Measurements from ENCODE around the gene LDAH. TPM values are rescaled to one million over a fixed set of nuclear protein-coding genes. Genes with fewer than 3 reads are reported as not detected.

The LDAH gene
- total RNA-seq, 1 experiment from 2014 or later, result 17.2 TPM

DNA sequence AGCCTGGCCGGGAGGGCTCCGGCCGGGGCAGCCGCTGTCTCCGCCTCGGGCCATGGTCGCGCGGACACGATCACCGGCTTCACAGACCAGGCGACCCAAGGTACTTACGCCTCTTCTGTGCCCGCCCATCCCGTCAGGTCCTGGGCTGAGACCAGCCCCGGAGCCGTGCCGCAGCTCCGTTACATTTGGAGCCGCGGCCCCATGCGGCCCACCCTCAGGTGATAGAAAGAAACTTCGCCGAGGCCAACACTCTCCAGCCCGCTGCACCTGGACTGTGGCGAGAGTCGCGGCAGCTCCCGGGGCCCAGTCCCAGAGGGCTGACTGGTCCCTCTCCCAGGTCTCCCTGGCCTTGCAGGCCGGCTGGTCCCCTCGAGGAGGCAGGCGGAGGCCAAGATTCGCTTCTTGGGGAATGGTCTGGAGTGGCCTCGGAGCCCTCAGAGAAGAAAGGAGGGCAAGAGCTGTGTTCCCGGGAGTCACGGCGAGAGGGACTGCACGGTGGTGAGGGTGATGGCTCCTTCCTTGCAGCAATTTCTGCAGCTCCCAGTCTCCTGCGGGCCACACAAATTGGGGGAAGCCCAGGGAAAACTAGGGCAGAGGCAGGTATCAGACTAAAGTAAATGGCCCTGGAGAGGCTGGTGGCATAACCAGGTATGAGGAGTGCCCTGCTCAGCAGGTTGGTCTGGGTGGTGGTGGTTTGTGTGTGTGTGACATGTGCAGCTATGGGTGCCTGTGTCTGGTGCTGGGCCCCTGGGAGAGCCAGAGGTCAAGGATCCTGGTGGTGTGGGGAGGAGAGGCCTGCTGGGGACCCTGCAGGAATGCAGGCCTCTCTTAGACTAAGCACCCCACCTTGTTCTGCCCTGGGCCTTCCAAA, 155.1 kb downstream of the LDAH start:
- CTCF ChIA-PET, result interaction anchor here (0.6 kb wide), 1 partner anchor 353 kb away, joined by 7 read pairs; no protein-coding TSS in a partner anchor
- no TSS peak for BruUV-seq (replicated peaks)
- intact Hi-C loops (cut with micrococcal nuclease; ENCODE audit: unreplicated experiment) (loop anchor here (10.0 kb wide), 1 partner anchor 107 kb away; no protein-coding TSS in a partner anchor), in situ Hi-C loops (cut with HindIII; ENCODE audit: low pct_unique_long_range_greater_than_20kb, low sequenced_read_pairs) (no loop called here)
- POLR2A ChIA-PET, result no interaction called here
- peaks cover 23% of the 10 kb centered on the region for H3K27me3 ChIP-seq (ENCODE audit: control insufficient read depth, insufficient read depth, low read length)
- TF ChIP-seq REST (IDR thresholded peaks at IDR 0.05; ENCODE audit: insufficient read depth in 1 of 2, low read depth in 2 of 2, low read length in 1 of 2) (no peak), CTCF (IDR thresholded peaks at IDR 0.05) (no peak), TCF7L2 (IDR thresholded peaks at IDR 0.05; ENCODE audit: low read depth, low read length) (no peak), SIN3A (IDR thresholded peaks at IDR 0.05; ENCODE audit: borderline replicate concordance, insufficient read depth, low read depth, low read length) (no peak), POLR2AphosphoS5 (IDR thresholded peaks at IDR 0.05; ENCODE audit: low read depth, low read length) (no peak)
- no peak overlapping the region for H3K27ac ChIP-seq (ENCODE audit: low read length)
- no peaks in the 10 kb centered on the region for H3K36me3 ChIP-seq (ENCODE audit: control insufficient read depth, insufficient read depth, low read length)
- H3K4me3 ChIP-seq (ENCODE audit: low read depth in 2 of 2, low read length in 2 of 2), result no peak overlapping the region; a peak in 1 of 4 replicates
- no peak for ATAC-seq
- H3K4me1 ChIP-seq (ENCODE audit: control insufficient read depth, insufficient read depth, low read length), result peaks cover 8% of the 10 kb centered on the region
- DNase-seq (ENCODE audit: low read depth, low spot score), result no peak
- no peaks in the 10 kb centered on the region for H3K9me3 ChIP-seq (ENCODE audit: control insufficient read depth, insufficient read depth, low read depth, low read length)

DNA sequence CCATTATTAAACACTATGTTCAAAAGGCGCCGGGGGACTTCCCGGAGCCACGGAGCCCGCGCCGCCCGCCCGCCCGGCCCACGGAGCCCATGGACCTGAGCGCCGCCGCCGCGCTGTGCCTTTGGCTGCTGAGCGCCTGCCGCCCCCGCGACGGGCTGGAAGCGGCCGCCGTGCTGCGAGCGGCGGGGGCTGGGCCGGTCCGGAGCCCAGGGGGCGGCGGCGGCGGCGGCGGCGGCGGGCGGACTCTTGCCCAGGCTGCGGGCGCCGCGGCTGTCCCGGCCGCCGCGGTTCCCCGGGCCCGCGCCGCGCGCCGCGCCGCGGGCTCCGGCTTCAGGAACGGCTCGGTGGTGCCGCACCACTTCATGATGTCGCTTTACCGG, 155.8 kb downstream of the LDAH start:
- peaks cover 24% of the 10 kb centered on the region for H3K27me3 ChIP-seq (ENCODE audit: control insufficient read depth, insufficient read depth, low read length)
- H3K4me1 ChIP-seq (ENCODE audit: control insufficient read depth, insufficient read depth, low read length), result peaks cover 8% of the 10 kb centered on the region
- no peaks in the 10 kb centered on the region for H3K9me3 ChIP-seq (ENCODE audit: control insufficient read depth, insufficient read depth, low read depth, low read length)
- H3K36me3 ChIP-seq (ENCODE audit: control insufficient read depth, insufficient read depth, low read length), result no peaks in the 10 kb centered on the region
- DNase-seq (ENCODE audit: low read depth, low spot score) (no peak), ATAC-seq (no peak)
- no TSS peak for BruUV-seq (replicated peaks)
- ChIA-PET CTCF (interaction anchor here (0.6 kb wide), 1 partner anchor 304 kb away, joined by 3 read pairs; no protein-coding TSS in a partner anchor), POLR2A (no interaction called here)
- H3K27ac ChIP-seq (ENCODE audit: low read length), result no peak overlapping the region
- no peak for TF ChIP-seq POLR2AphosphoS5 (IDR thresholded peaks at IDR 0.05; ENCODE audit: low read depth, low read length)
- TF ChIP-seq TCF7L2 (IDR thresholded peaks at IDR 0.05; ENCODE audit: low read depth, low read length), result no peak
- no peak for TF ChIP-seq REST (IDR thresholded peaks at IDR 0.05; ENCODE audit: insufficient read depth in 1 of 2, low read depth in 2 of 2, low read length in 1 of 2)
- TF ChIP-seq SIN3A (IDR thresholded peaks at IDR 0.05; ENCODE audit: borderline replicate concordance, insufficient read depth, low read depth, low read length), result no peak
- TF ChIP-seq CTCF (IDR thresholded peaks at IDR 0.05), result no peak
- in situ Hi-C loops (cut with HindIII; ENCODE audit: low pct_unique_long_range_greater_than_20kb, low sequenced_read_pairs), result no loop called here
- intact Hi-C loops (cut with micrococcal nuclease; ENCODE audit: unreplicated experiment), result loop anchor here (10.0 kb wide), 1 partner anchor 108 kb away; no protein-coding TSS in a partner anchor
- no peak overlapping the region; a peak in 1 of 4 replicates for H3K4me3 ChIP-seq (ENCODE audit: low read depth in 2 of 2, low read length in 2 of 2)

Measured in Panc1 (cell line).